Left lung (tissue), 10 donors: ENCODE measurements around the gene RNF175. TPM values are rescaled to one million over a fixed set of nuclear protein-coding genes. Genes with fewer than 3 reads are reported as not detected.

Experiments used
- ATAC-seq: fragments of 200-7000 bp; cut with Tn5 transposase; one replicate; pipeline ENCODE4 v1.9.1; 2020; ENCODE audit warnings: moderate library complexity
- DNase-seq, 4 donors: peaks; one replicate each; pipeline ENCODE4 v3.0.0-alpha.2; 2013 to 2020
- H3K27ac ChIP-seq, 2 donors: fragments of 200-600 bp; sonication (generic) in 1 of 2; one replicate each; pipeline versions ENCODE4 v1.5.0 to v1.8.0; 2020 to 2021
- H3K27me3 ChIP-seq, 2 donors: fragments of 200-600 bp; sonication (generic) in 1 of 2; one replicate each; pipeline versions ENCODE4 v1.5.0 to v1.8.0; 2020 to 2021
- H3K36me3 ChIP-seq, 2 donors: fragments of 200-600 bp; sonication (generic) in 1 of 2; one replicate each; pipeline versions ENCODE4 v1.5.0 to v1.8.0; 2020 to 2021
- H3K4me1 ChIP-seq, 2 donors: fragments of 200-600 bp; one replicate each; pipeline ENCODE4 v1.8.0; 2021
- H3K4me3 ChIP-seq, 2 donors: fragments of 200-600 bp; sonication (generic) in 1 of 2; one replicate each; pipeline versions ENCODE4 v1.5.0 to v1.8.0; 2020 to 2021; ENCODE audit warnings: mild to moderate bottlenecking in 1 of 2
- H3K9me3 ChIP-seq, 2 donors: fragments of 200-600 bp; sonication (generic) in 1 of 2; one replicate each; pipeline versions ENCODE4 v1.5.0 to v1.8.0; 2020 to 2021
- CTCF ChIP-seq, 2 donors: fragments of 200-600 bp; sonication (generic) in 1 of 2; IDR thresholded peaks; one replicate each; pipeline versions ENCODE4 v1.5.0 to v1.8.0; 2021; ENCODE audit warnings: antibody characterized with exemption in 2 of 2
- intact Hi-C, 2 donors: fragments of 100-400 bp; cut with DNase I; formaldehyde crosslinking; loops; one replicate each; pipeline versions ENCODE4 v1.11.2 to v1.14.2; 2022
- polyA plus RNA-seq, 6 donors: library from polyadenylated mRNA; unstranded; fragments of 120-200 nt; gene quantifications; one replicate each; pipeline ENCODE4 v1.2.1, GENCODE V29; 2013; ENCODE audit not compliant: insufficient read length in 6 of 6
- total RNA-seq, 2 donors: library from RNA; stranded (reverse); fragmentation: NEBNext Ultra II Directional; extraction: Animal tissue kit (Norgen Biotek cat#: 25700); gene quantifications; one replicate each; pipeline ENCODE4 v1.2.1, GENCODE V29; 2021
- donor health status: DM: no; HTN: yes; CAD: no.
- donor health status: DM: no; HTN: no; CAD: no.

The RNF175 gene
- total and polyA plus RNA-seq, 8 donors, result 0.23 to 9.5 (median 7.2) TPM; not detected in 1

GRCh38 chr4:153789741-153790499 lies 30.1 kb upstream of the RNF175 start:
- H3K36me3 ChIP-seq, result no peaks in the 10 kb centered on the region
- no peak for ATAC-seq
- DNase-seq, result no peak
- TF ChIP-seq CTCF (IDR thresholded peaks at IDR 0.05), result no peak
- no peak overlapping the region for H3K27ac ChIP-seq
- H3K27me3 ChIP-seq, result peaks cover 80 to 99% of the 10 kb centered on the region in 2 donors
- intact Hi-C loops, result loop anchor here in 1 of 2 donors (5.0 kb wide), 1 partner anchor 527 kb away; no protein-coding TSS in a partner anchor
- peaks cover 14 to 45% of the 10 kb centered on the region in 2 donors for H3K4me1 ChIP-seq
- no peaks in the 10 kb centered on the region for H3K9me3 ChIP-seq
- no peak overlapping the region for H3K4me3 ChIP-seq

GRCh38 chr4:153788413-153789276 lies 28.8 kb upstream of the RNF175 start, which contains the start of gene SFRP2:
TSS of gene SFRP2 (minus strand) at chr4:153789083. CDS start at chr4:153788835, 248 bp downstream.
- Histone ChIP-seq H3K27me3 (peaks cover 75 to 99% of the 10 kb centered on the region in 2 donors), H3K36me3 (no peaks in the 10 kb centered on the region), H3K9me3 (no peaks in the 10 kb centered on the region), H3K27ac (no peak within 1 kb of the TSS), H3K4me1 (peaks cover 14 to 45% of the 10 kb centered on the region in 2 donors), H3K4me3 (peak within 1 kb of the TSS in 1 of 2 donors; percentile 14)
- no peak for ATAC-seq
- DNase-seq, result peak in 1 of 4 donors; percentile 80
- no peak for TF ChIP-seq CTCF (IDR thresholded peaks at IDR 0.05)
- intact Hi-C loops, result loop anchor here in 1 of 2 donors (5.0 kb wide), 1 partner anchor 529 kb away; no protein-coding TSS in a partner anchor

GRCh38 chr4:153788051-153788412 lies 28.2 kb upstream of the RNF175 start:
- H3K4me1 ChIP-seq, result peaks cover 14 to 44% of the 10 kb centered on the region in 2 donors
- TF ChIP-seq CTCF (IDR thresholded peaks at IDR 0.05), result no peak
- DNase-seq (peak in 1 of 4 donors; percentile 70), ATAC-seq (no peak)
- no peak overlapping the region for H3K27ac ChIP-seq
- no peaks in the 10 kb centered on the region for H3K9me3 ChIP-seq
- intact Hi-C loops, result loop anchor here in 1 of 2 donors (5.0 kb wide), 1 partner anchor 529 kb away; no protein-coding TSS in a partner anchor
- H3K27me3 ChIP-seq, result peaks cover 70 to 99% of the 10 kb centered on the region in 2 donors
- peak overlapping the region in 1 of 2 donors; percentile 14 for H3K4me3 ChIP-seq
- no peaks in the 10 kb centered on the region for H3K36me3 ChIP-seq

- H3K27me3 ChIP-seq, result peaks cover 65 to 97% of the 10 kb centered on the region in 2 donors
- DNase-seq (no peak), ATAC-seq (no peak)
- intact Hi-C loops, result loop anchor here in 1 of 2 donors (5.0 kb wide), 1 partner anchor 530 kb away; no protein-coding TSS in a partner anchor
- peaks cover 11 to 39% of the 10 kb centered on the region in 2 donors for H3K4me1 ChIP-seq
- no peaks in the 10 kb centered on the region for H3K9me3 ChIP-seq
- no peaks in the 10 kb centered on the region for H3K36me3 ChIP-seq
- no peak for TF ChIP-seq CTCF (IDR thresholded peaks at IDR 0.05)
- no peak overlapping the region for H3K27ac ChIP-seq
- H3K4me3 ChIP-seq, result peak overlapping the region in 1 of 2 donors; percentile 10
These were observed 27.8 kb upstream of the RNF175 start for GRCh38 chr4:153787575-153787974.
